GM21619 (cell line): ENCODE data around the gene RAC2.
A peak's percentile ranks its signal among the peaks of the same experiment; 100 is the strongest.

Experiments used
- ATAC-seq: cut with Tn5 transposase; IDR thresholded peaks from one replicate; pipeline ENCODE4 v1.9.1; 2021; ENCODE audit not compliant: unreplicated experiment

Gene RAC2

GRCh38 chr22:37276776-37277175 is 32.7 kb upstream of the RAC2 start:
- ATAC-seq: no peak

GRCh38 chr22:37275622-37276021 is 31.6 kb upstream of the RAC2 start:
- ATAC-seq: no peak

GRCh38 chr22:37275134-37275533 is 31.1 kb upstream of the RAC2 start:
- no peak for ATAC-seq

- ATAC-seq: no peak
These were observed 30.4 kb upstream of the RAC2 start for GRCh38 chr22:37274380-37274862.

- no peak for ATAC-seq
These were observed 29.8 kb upstream of the RAC2 start for GRCh38 chr22:37273846-37274225.

- ATAC-seq: no peak
These were observed 29.2 kb upstream of the RAC2 start for GRCh38 chr22:37273126-37273845.

- ATAC-seq: no peak
These were observed 27.0 kb upstream of the RAC2 start for GRCh38 chr22:37270928-37271650.

GRCh38 chr22:37269936-37270678 is 26.0 kb upstream of the RAC2 start:
- no peak for ATAC-seq

GRCh38 chr22:37267661-37268413 is 23.8 kb upstream of the RAC2 start:
- no peak for ATAC-seq

- peak; percentile 71 for ATAC-seq
These were observed 23.1 kb upstream of the RAC2 start for GRCh38 chr22:37267135-37267587.

- no peak for ATAC-seq
These were observed 22.6 kb upstream of the RAC2 start for GRCh38 chr22:37266581-37267134.

GRCh38 chr22:37263966-37264887 is 20.2 kb upstream of the RAC2 start:
- no peak for ATAC-seq

- no peak for ATAC-seq
These were observed 18.3 kb upstream of the RAC2 start for GRCh38 chr22:37262346-37262745.

- no peak for ATAC-seq
These were observed 16.9 kb upstream of the RAC2 start for GRCh38 chr22:37260901-37261336.

GRCh38 chr22:37260155-37260795 is 16.2 kb upstream of the RAC2 start:
- no peak for ATAC-seq

GRCh38 chr22:37259540-37260029 is 15.5 kb upstream of the RAC2 start:
- no peak for ATAC-seq

GRCh38 chr22:37258753-37259401 is 14.8 kb upstream of the RAC2 start:
- ATAC-seq: no peak

GRCh38 chr22:37258005-37258752 is 14.1 kb upstream of the RAC2 start:
- ATAC-seq: no peak
